HL-60 (cell line): ENCODE results near the gene MTR.

Experiments
- DNase-seq, 2 experiments: peaks; one replicate each; pipeline ENCODE4 v3.0.0-alpha.2; 2010 to 2020; ENCODE audit warnings: low read depth in 1 of 2, low spot score in 1 of 2
- H3K27ac ChIP-seq: fragments of 250-450 bp; sonication (Bioruptor Pico); replicated peaks from 2 replicates; pipeline ENCODE4 v1.5.1; 2020; ENCODE audit warnings: mild to moderate bottlenecking, moderate library complexity
- H3K27me3 ChIP-seq: fragments of 250-450 bp; sonication (Bioruptor Pico); 2 replicates; pipeline ENCODE4 v1.5.1; 2021; ENCODE audit warnings: mild to moderate bottlenecking, moderate library complexity; ENCODE audit not compliant: insufficient read depth, poor library complexity, severe bottlenecking
- H3K4me3 ChIP-seq: replicated peaks from 2 replicates; pipeline ENCODE4 v1.5.1; 2011; ENCODE audit warnings: mild to moderate bottlenecking, control low read depth, low read length; ENCODE audit not compliant: insufficient read depth
- CTCF ChIP-seq: IDR thresholded peaks from one replicate; pipeline ENCODE4 v1.5.1; 2011; ENCODE audit warnings: low read length, control low read depth, inconsistent platforms; ENCODE audit not compliant: insufficient read depth
- GABPA ChIP-seq: IDR thresholded peaks from 2 replicates; pipeline ENCODE4 v1.6.1; 2012; ENCODE audit warnings: low read depth
- POLR2AphosphoS5 ChIP-seq: IDR thresholded peaks from 2 replicates; pipeline ENCODE4 v1.6.1; 2012; ENCODE audit warnings: low read depth
- REST ChIP-seq: IDR thresholded peaks from 2 replicates; pipeline ENCODE4 v1.6.1; 2012; ENCODE audit warnings: low read depth; ENCODE audit not compliant: insufficient replicate concordance
- SPI1 ChIP-seq: IDR thresholded peaks from 2 replicates; pipeline ENCODE4 v1.6.1; 2012; ENCODE audit warnings: low read depth, mild to moderate bottlenecking, borderline replicate concordance

The MTR gene

GRCh38 chr1:236860674-236861073, 65.6 kb downstream of the MTR start:
- H3K4me3 ChIP-seq = no peak overlapping the region
- no peak for TF ChIP-seq REST
- TF ChIP-seq POLR2AphosphoS5 = no peak
- TF ChIP-seq SPI1 = no peak
- no peak for TF ChIP-seq GABPA
- no peak for TF ChIP-seq CTCF
- no peak for DNase-seq
- H3K27me3 ChIP-seq = no peaks in the 10 kb centered on the region
- H3K27ac ChIP-seq = no peak overlapping the region

GRCh38 chr1:236861560-236862218, 66.6 kb downstream of the MTR start:
- no peak overlapping the region for H3K27ac ChIP-seq
- DNase-seq = no peak
- TF ChIP-seq GABPA (no peak), REST (no peak), POLR2AphosphoS5 (no peak), SPI1 (no peak), CTCF (no peak)

DNA sequence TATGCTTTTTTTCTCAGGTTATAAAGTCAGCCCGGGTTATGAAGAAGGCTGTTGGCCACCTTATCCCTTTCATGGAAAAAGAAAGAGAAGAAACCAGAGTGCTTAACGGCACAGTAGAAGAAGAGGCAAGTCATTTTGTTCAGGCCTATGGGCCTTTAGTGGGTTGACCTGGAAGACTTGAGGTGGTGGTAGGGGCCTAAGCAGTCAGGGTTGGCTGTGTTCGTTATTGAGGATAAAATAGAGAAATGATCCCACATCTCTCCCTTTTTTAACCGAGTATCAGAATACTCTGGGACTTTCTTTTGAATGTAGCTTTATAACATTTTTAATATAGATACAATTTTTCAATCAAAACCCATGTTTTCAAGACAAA, 67.1 kb downstream of the MTR start:
- H3K4me3 ChIP-seq = no peak overlapping the region
- H3K27ac ChIP-seq = no peak overlapping the region
- TF ChIP-seq REST = no peak
- no peak for TF ChIP-seq POLR2AphosphoS5
- TF ChIP-seq SPI1 = no peak
- no peak for TF ChIP-seq GABPA
- TF ChIP-seq CTCF = no peak
- no peak for DNase-seq
- H3K27me3 ChIP-seq = no peaks in the 10 kb centered on the region

More at GRCh38 chr1:236861560-236862218, 66.6 kb downstream of the MTR start:
- Histone ChIP-seq H3K4me3 (no peak overlapping the region), H3K27me3 (no peaks in the 10 kb centered on the region)
